Tibial nerve (tissue), 4 donors: ENCODE results near the gene MLST8.

Experiments used
- CTCF ChIP-seq, 5 experiments: fragments of 200-600 bp in 3 of 5; fragments of 450-650 bp in 2 of 5; sonication (generic) in 3 of 5; IDR thresholded peaks; one replicate each; pipeline ENCODE4 v1.5.1; 2016 to 2019; ENCODE audit warnings: antibody characterized with exemption in 5 of 5, mild to moderate bottlenecking in 3 of 5, moderate library complexity in 2 of 5
- EP300 ChIP-seq, 2 donors: sonication (generic); formaldehyde crosslinking; IDR thresholded peaks; one replicate each; pipeline ENCODE4 v1.6.1; 2017; ENCODE audit warnings: antibody characterized with exemption in 2 of 2, mild to moderate bottlenecking in 1 of 2
- POLR2A ChIP-seq, 2 donors: fragments of 450-650 bp; IDR thresholded peaks; one replicate each; pipeline ENCODE4 v1.6.1; 2017; ENCODE audit warnings: antibody characterized with exemption in 2 of 2, mild to moderate bottlenecking in 2 of 2, moderate library complexity in 2 of 2

GRCh38 chr16:2176047-2176446, 29.2 kb upstream of the MLST8 start:
- TF ChIP-seq EP300 (IDR thresholded peaks at IDR 0.05) (no peak), POLR2A (IDR thresholded peaks at IDR 0.05) (no peak), CTCF (IDR thresholded peaks at IDR 0.05) (no peak)
